SK-N-MC (cell line): ENCODE measurements around the gene RSRC1.

Experiments used
- EZH2 ChIP-seq: fragments of 200-600 bp; sonication (generic); IDR thresholded peaks from one replicate; pipeline ENCODE4 v1.6.1; 2017; ENCODE audit warnings: antibody characterized with exemption
- POLR2AphosphoS5 ChIP-seq: IDR thresholded peaks from 2 replicates; pipeline ENCODE4 v1.6.1; 2012; ENCODE audit warnings: mild to moderate bottlenecking, low read depth, low read length, borderline replicate concordance

GRCh38 chr3:158205994-158206393, 96.1 kb downstream of the RSRC1 start:
- TF ChIP-seq EZH2 (no peak), POLR2AphosphoS5 (no peak)
